SK-N-SH (cell line): Measurements from ENCODE around the gene SLC25A25.

Experiments used
- ELF1 ChIP-seq: IDR thresholded peaks from 2 replicates; pipeline ENCODE4 v1.4.0; 2012
- EP300 ChIP-seq, 2 experiments: IDR thresholded peaks; 2 replicates each; pipeline versions ENCODE4 v1.4.0 to v1.6.1; 2012; ENCODE audit warnings: borderline replicate concordance in 1 of 2, low read depth in 1 of 2, low read length in 1 of 2
- EZH2phosphoT487 ChIP-seq: fragments of 200-600 bp; sonication (generic); IDR thresholded peaks from 2 replicates; pipeline ENCODE4 v1.6.1; 2017; ENCODE audit warnings: low read depth, mixed run types, mild to moderate bottlenecking, antibody characterized with exemption, moderate library complexity, borderline replicate concordance
- GATA2 ChIP-seq: sonication (generic); formaldehyde crosslinking; IDR thresholded peaks from 2 replicates; pipeline ENCODE4 v1.5.0; 2020; ENCODE audit warnings: mild to moderate bottlenecking, missing genetic modification reagents
- POLR2AphosphoS5 ChIP-seq: IDR thresholded peaks from 2 replicates; pipeline ENCODE4 v1.6.1; 2012; ENCODE audit warnings: low read depth, low read length
- RAD21 ChIP-seq: IDR thresholded peaks from 2 replicates; pipeline ENCODE4 v1.6.1; 2012; ENCODE audit warnings: mild to moderate bottlenecking, low read length
- RCOR1 ChIP-seq: fragments of 150-350 bp; IDR thresholded peaks from 2 replicates; pipeline ENCODE4 v1.6.1; 2017; ENCODE audit warnings: antibody characterized with exemption, low read length
- RFX5 ChIP-seq: IDR thresholded peaks from 2 replicates; pipeline ENCODE4 v1.6.1; 2012; ENCODE audit warnings: mild to moderate bottlenecking, improper control_type of control experiment, low read length
- RXRA ChIP-seq: IDR thresholded peaks from 2 replicates; pipeline ENCODE4 v1.4.0; 2012; ENCODE audit warnings: low read depth, mild to moderate bottlenecking, borderline replicate concordance
- SIN3A ChIP-seq: IDR thresholded peaks from 2 replicates; pipeline ENCODE4 v1.6.1; 2012; ENCODE audit warnings: low read depth, mild to moderate bottlenecking, low read length, moderate library complexity, borderline replicate concordance
- SMC3 ChIP-seq: IDR thresholded peaks from 2 replicates; pipeline ENCODE4 v1.6.1; 2012; ENCODE audit warnings: low read depth, low read length, improper control_type of control experiment
- TF ChIP-seq, protein P1 (sequence below): fragments of 200-600 bp; sonication (generic); IDR thresholded peaks from 2 replicates; pipeline ENCODE4 v1.6.1; 2017; ENCODE audit warnings: antibody characterized with exemption, mild to moderate bottlenecking, moderate library complexity

DNA sequence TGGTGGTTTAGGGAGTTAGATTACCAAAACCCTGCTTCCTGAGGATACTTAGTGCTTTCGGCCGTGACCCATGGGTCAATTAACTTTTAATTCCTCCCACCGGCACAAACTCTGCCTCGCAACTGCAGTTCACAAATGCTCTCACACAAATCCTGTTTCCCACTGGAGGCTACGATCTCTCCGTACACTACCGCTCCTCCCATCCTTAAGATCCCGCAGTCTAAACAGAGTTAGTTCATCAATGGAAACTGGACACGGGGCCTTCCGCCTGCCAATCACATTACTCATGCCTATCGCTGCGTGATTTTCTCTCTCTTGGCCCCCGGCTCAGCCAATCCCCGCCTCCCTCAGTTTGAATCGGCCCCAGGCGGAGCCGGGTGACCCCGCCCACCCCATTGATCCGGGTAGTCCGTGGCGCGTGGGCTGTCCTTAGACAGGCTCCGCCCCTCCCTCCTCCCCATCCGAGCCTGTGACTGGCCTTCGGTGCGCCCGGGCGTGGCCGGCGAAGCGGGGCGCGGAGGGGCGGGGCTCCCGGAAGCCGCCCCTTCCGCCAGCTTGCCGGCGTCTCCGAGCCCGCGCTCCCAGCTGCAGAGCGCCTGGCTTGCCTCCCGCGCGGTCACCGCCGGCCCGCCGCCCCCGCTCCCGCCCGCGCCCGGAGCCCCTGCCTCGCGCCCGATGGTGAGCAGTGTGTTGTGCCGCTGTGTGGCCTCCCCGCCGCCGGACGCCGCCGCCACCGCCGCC lies at the start of gene SLC25A25:
- TF ChIP-seq, protein P1, sequence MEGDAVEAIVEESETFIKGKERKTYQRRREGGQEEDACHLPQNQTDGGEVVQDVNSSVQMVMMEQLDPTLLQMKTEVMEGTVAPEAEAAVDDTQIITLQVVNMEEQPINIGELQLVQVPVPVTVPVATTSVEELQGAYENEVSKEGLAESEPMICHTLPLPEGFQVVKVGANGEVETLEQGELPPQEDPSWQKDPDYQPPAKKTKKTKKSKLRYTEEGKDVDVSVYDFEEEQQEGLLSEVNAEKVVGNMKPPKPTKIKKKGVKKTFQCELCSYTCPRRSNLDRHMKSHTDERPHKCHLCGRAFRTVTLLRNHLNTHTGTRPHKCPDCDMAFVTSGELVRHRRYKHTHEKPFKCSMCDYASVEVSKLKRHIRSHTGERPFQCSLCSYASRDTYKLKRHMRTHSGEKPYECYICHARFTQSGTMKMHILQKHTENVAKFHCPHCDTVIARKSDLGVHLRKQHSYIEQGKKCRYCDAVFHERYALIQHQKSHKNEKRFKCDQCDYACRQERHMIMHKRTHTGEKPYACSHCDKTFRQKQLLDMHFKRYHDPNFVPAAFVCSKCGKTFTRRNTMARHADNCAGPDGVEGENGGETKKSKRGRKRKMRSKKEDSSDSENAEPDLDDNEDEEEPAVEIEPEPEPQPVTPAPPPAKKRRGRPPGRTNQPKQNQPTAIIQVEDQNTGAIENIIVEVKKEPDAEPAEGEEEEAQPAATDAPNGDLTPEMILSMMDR: no peak
- TF ChIP-seq POLR2AphosphoS5 (peak; percentile 39; the same call in 1 of the 2 replicates), EP300 (IDR thresholded peaks at IDR 0.05; ENCODE audit: borderline replicate concordance in 1 of 2, low read depth in 1 of 2, low read length in 1 of 2) (no peak), RAD21 (no peak), ELF1 (no peak; the same call in 1 of the 2 replicates), EZH2phosphoT487 (no peak), SMC3 (no peak), RFX5 (no peak; the same call in 1 of the 2 replicates), RCOR1 (0 out of 2 replicates have a peak, but pooled peaks have one; percentile 0), SIN3A (peak; percentile 68; the same call in 1 of the 2 replicates), GATA2 (CRISPR knock-in tag) (no peak), RXRA (no peak)
